Esophagus squamous epithelium (tissue), 4 donors: ENCODE measurements around the gene CST8.

Experiments used
- CTCF ChIP-seq, 6 experiments: fragments of 450-650 bp in 4 of 6; fragments of 200-600 bp in 2 of 6; sonication (generic) in 2 of 6; IDR thresholded peaks; one replicate each; pipeline ENCODE4 v1.5.1; 2016 to 2019; ENCODE audit warnings: antibody characterized with exemption in 6 of 6, mild to moderate bottlenecking in 4 of 6, moderate library complexity in 4 of 6
- POLR2A ChIP-seq, 4 donors: fragments of 450-650 bp; IDR thresholded peaks; one replicate each; pipeline ENCODE4 v1.6.1; 2017; ENCODE audit warnings: antibody characterized with exemption in 4 of 4, mild to moderate bottlenecking in 4 of 4, moderate library complexity in 3 of 4

GRCh38 chr20:23540624-23541023 is 49.7 kb downstream of the CST8 start:
- TF ChIP-seq CTCF (IDR thresholded peaks at IDR 0.05), result no peak
- no peak for TF ChIP-seq POLR2A (IDR thresholded peaks at IDR 0.05)
